HG03575 (cell line): Measurements from ENCODE around the gene SLC25A21.
"Not testable (repeated sequence)": the region's sequence is repeated elsewhere in the genome, so short reads cannot be mapped to it uniquely, and the experiment has no call there.

Source experiments
- ATAC-seq: cut with Tn5 transposase; IDR thresholded peaks from one replicate; pipeline ENCODE4 v1.9.1; 2021; ENCODE audit not compliant: unreplicated experiment, insufficient number of reproducible peaks, low FRiP score; ENCODE audit errors: extremely low read depth

The SLC25A21 gene

DNA sequence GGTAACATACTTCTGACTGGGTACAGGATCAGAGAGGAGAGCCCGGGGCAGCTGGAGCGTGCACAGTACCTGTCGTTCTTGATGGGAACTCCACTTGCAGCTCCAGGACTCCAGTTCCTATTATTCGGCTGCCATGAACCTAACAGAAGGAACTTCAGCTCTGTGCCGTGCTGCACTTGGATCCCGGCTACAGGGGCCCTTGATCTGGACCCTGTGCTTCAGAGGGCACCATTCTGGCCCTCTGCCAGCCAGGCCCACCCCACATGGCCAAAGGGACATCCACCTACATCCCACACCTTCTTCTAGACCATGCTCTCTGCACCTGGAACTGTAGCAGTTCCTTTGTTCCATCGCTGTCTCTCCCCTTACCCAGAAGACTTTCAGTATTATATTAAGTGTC, 452.6 kb downstream of the SLC25A21 start:
- no peak for ATAC-seq

DNA sequence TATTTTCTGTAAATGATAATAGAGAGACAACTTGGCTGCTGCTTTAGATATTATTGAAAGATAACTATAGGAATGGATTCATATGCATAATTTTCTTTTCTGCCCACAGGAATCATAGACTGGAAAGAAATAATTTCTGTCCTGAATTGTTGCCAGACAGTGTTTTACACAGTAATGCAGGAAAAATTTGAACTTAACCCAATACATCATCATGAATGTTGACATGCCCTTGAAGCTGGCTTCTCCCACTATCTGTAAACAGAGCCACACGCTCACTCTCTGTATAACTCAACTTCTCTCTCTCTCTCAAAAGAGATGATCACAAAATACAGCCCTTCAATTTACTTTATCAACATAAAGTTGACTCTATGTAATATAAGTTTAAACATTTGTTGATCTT, 454.2 kb downstream of the SLC25A21 start:
- no peak for ATAC-seq

- ATAC-seq, result no peak
Observed at GRCh38 chr14:36717363-36717762, 455.0 kb downstream of the SLC25A21 start.

DNA sequence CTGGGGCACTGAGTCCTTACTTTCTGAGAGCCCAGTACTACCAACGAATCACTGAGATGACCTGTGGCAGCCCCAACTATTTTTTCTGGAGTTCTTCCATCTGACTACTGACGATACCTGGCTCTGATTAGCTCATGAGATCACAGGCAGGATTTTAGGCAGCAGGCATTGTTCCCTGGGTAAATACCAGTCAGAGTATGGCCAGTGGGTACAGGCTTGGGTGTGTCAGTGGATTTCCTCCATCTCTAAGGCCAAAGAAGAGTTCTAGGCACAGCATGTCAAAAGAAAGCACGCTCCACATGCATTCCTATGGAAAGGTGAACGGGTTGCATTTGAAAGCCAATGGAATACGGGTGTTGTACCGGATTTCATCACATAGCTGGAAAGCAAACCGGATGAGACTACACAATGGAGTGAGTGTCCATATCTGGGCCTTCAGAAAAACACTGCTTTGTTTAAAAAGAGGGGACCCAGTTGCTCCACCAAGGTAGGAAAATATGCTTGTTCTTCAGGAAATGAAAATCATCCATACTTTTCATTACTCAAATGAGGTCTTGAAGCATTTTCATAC, 455.7 kb downstream of the SLC25A21 start:
- ATAC-seq, result no peak

- ATAC-seq, result no peak
Observed at GRCh38 chr14:36713960-36714703, 458.3 kb downstream of the SLC25A21 start.

- ATAC-seq, result no peak
Observed at GRCh38 chr14:36707570-36707969, 464.8 kb downstream of the SLC25A21 start.

DNA sequence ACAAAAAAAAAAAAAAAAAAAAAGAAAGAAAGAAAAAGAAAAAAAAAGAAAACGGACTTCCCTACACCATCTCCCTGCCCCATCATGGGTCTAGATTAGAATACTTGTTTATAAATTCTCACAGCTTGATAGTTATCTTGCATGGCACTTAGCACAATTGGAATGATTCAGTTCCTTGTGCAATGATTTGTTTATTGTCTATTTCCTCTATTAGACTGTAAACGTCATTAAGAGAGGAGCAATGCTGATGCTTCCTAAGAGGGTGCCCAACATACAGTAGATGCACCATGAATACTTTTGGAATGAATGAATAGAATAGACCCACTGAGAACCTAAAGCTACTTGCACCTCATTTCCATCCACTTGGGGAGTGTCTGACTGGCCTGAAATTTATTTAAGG, 469.9 kb downstream of the SLC25A21 start:
- ATAC-seq, result no peak

GRCh38 chr14:36701132-36701531, 471.3 kb downstream of the SLC25A21 start:
- no peak for ATAC-seq

GRCh38 chr14:36700651-36701050, 471.8 kb downstream of the SLC25A21 start:
- no peak for ATAC-seq

DNA sequence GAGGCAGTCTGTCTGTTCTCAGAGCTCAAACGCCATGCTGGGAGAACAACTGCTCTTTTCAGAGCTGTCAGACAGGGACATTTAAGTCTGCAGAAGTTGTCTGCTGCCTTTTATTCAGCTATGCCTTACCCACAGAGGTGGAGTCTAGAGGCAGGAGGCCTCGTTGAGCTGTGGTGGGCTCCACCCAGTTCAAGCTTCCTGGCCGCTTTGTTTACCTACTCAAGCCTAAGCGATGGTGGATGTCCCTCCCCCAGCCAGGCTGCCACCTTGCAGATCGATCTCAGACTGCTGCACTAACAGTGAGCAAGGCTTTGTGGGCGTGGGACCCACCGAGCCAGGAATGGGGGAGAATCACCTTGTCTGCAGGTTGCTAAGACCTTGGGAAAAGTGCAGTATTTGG, 473.0 kb downstream of the SLC25A21 start:
- not testable (repeated sequence) for ATAC-seq

GRCh38 chr14:36690311-36691040, 481.9 kb downstream of the SLC25A21 start:
- ATAC-seq, result no peak

- ATAC-seq, result no peak
Observed at GRCh38 chr14:36684946-36685345, 487.5 kb downstream of the SLC25A21 start.

- no peak for ATAC-seq
Observed at GRCh38 chr14:36683083-36683724, 489.2 kb downstream of the SLC25A21 start.

GRCh38 chr14:36682338-36682737, 490.1 kb downstream of the SLC25A21 start:
- no peak for ATAC-seq

DNA sequence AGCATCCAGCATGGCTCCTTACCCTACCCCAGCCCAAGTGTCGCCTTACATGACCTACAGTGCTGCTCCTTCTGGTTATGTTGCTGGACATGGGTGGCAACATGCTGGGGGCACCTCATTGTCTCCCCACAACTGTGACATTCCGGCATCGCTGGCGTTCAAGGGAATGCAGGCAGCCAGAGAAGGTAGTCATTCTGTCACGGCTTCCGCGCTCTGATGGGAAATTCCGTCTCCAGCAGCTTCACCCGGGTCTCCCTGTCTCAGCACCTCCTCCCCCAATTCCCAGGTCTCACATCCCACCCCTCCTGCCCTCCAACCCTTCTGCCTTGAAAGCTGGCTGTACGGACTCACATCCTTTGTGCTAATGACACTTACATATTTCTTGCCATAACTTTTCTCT, 496.2 kb downstream of the SLC25A21 start:
- ATAC-seq, result no peak

GRCh38 chr14:36675581-36675980, 496.8 kb downstream of the SLC25A21 start:
- no peak for ATAC-seq

GRCh38 chr14:36674659-36675058, 497.7 kb downstream of the SLC25A21 start:
- no peak for ATAC-seq

GRCh38 chr14:36672095-36672494, 500.3 kb downstream of the SLC25A21 start:
- no peak for ATAC-seq

- ATAC-seq, result no peak
Observed at GRCh38 chr14:36671149-36671548, 501.3 kb downstream of the SLC25A21 start.

DNA sequence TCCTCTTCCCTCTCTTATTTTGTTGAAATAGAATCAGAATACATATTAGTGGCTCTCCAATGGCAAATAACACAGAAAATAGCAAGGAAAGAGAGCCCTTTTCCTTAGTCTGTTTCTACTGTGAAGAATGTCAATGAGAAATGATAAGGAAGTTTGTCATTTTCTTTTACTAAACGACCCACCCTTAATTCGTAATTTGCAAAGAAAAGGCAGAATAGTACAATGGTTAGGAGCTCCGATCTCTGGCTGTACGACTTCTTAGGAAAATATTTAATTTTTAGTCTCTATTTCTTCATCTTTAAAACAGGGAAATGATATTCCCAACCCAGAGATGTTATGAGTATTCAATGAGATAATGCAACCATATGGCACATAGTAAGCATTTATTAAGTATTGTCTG, 504.7 kb downstream of the SLC25A21 start:
- no peak for ATAC-seq
